ELF-1 (cell line): Measurements from ENCODE around the gene DDX39B.
A peak's percentile ranks its signal among the peaks of the same experiment; 100 is the strongest.
"Not testable (repeated sequence)": the region's sequence is repeated elsewhere in the genome, so short reads cannot be mapped to it uniquely, and the experiment has no call there.

ENCODE experiments used
- DNase-seq: peaks from one replicate; pipeline ENCODE4 v3.0.0-alpha.2; 2016; ENCODE audit warnings: low read depth, low spot score

The DDX39B gene

GRCh38 chr6:31529329-31530150 lies 12.3 kb downstream of the DDX39B start:
- peak; percentile 28 for DNase-seq

- DNase-seq: no peak
These were observed 12.9 kb downstream of the DDX39B start, which contains the start of gene MCCD1 for GRCh38 chr6:31528821-31529328. TSS of gene MCCD1 (plus strand) at chr6:31528962. CDS start at chr6:31529015, 53 bp downstream.

GRCh38 chr6:31528307-31528777 lies 13.5 kb downstream of the DDX39B start:
- DNase-seq: no peak

GRCh38 chr6:31525932-31526591 lies 15.7 kb downstream of the DDX39B start:
- no peak for DNase-seq

- DNase-seq: no peak
These were observed 16.3 kb downstream of the DDX39B start for GRCh38 chr6:31525553-31525931.

- DNase-seq: no peak
These were observed 20.0 kb downstream of the DDX39B start for GRCh38 chr6:31521835-31522234.

GRCh38 chr6:31513456-31514165 lies 28.2 kb downstream of the DDX39B start:
- no peak for DNase-seq

- no peak for DNase-seq
These were observed 31.8 kb downstream of the DDX39B start for GRCh38 chr6:31510007-31510406.

- DNase-seq: not testable (repeated sequence)
These were observed 32.8 kb downstream of the DDX39B start for GRCh38 chr6:31509036-31509435.

- no peak for DNase-seq
These were observed 39.2 kb downstream of the DDX39B start for GRCh38 chr6:31502586-31502985.

GRCh38 chr6:31499648-31500047 lies 42.2 kb downstream of the DDX39B start:
- not testable (repeated sequence) for DNase-seq

- peak; percentile 51 for DNase-seq
These were observed 43.1 kb downstream of the DDX39B start for GRCh38 chr6:31498748-31499147.

GRCh38 chr6:31497531-31498476 lies 44.0 kb downstream of the DDX39B start, which contains the start of gene MICB:
TSS of gene MICB (plus strand) at chr6:31498145. CDS start at chr6:31498194, 49 bp downstream.
- peak; percentile 91 for DNase-seq

- DNase-seq: not testable (repeated sequence)
These were observed 45.0 kb downstream of the DDX39B start for GRCh38 chr6:31496826-31497225.

GRCh38 chr6:31495580-31495979 lies 46.2 kb downstream of the DDX39B start:
- peak; percentile 31 for DNase-seq

GRCh38 chr6:31493875-31494694 lies 47.7 kb downstream of the DDX39B start:
- DNase-seq: peak; percentile 96

GRCh38 chr6:31493550-31493874 lies 48.3 kb downstream of the DDX39B start:
- not testable (repeated sequence) for DNase-seq

- DNase-seq: no peak
These were observed 51.5 kb downstream of the DDX39B start for GRCh38 chr6:31490115-31490873.

- no peak for DNase-seq
These were observed 52.7 kb downstream of the DDX39B start for GRCh38 chr6:31489086-31489485.
